NCI-H2171 treated with DMSO at 0.1 percent for 48 hours (cell line): ENCODE measurements around the gene ATP1A3.

Experiments
- DNase-seq: peaks from one replicate; lab custom pipeline; 2025; lab: John Stamatoyannopoulos, UW

ATP1A3 gene

GRCh38 chr19:42010245-42011126 is 16.5 kb upstream of the ATP1A3 start:
- peak; percentile 16 for DNase-seq

- DNase-seq = no peak
Measured at GRCh38 chr19:42006569-42006968, 12.5 kb upstream of the ATP1A3 start.

GRCh38 chr19:42005504-42005903 is 11.5 kb upstream of the ATP1A3 start:
- DNase-seq = no peak

- no peak for DNase-seq
Measured at GRCh38 chr19:42003506-42004294, 9.7 kb upstream of the ATP1A3 start.

GRCh38 chr19:41999878-42000208 is 5.8 kb upstream of the ATP1A3 start:
- DNase-seq = no peak

GRCh38 chr19:41999071-41999877 is 5.2 kb upstream of the ATP1A3 start:
- peak; percentile 68 for DNase-seq

- DNase-seq = peak; percentile 75
Measured at GRCh38 chr19:41998246-41999020, 4.4 kb upstream of the ATP1A3 start.

- DNase-seq = peak; percentile 95
Measured at GRCh38 chr19:41997851-41998229, 3.8 kb upstream of the ATP1A3 start.

GRCh38 chr19:41997121-41997850 is 3.3 kb upstream of the ATP1A3 start:
- no peak for DNase-seq

- DNase-seq = peak; percentile 22
Measured at GRCh38 chr19:41995959-41996797, 2.1 kb upstream of the ATP1A3 start.

- DNase-seq = no peak
Measured at GRCh38 chr19:41994994-41995958, 1.2 kb upstream of the ATP1A3 start.

GRCh38 chr19:41994521-41994971 is 516 bp upstream of the ATP1A3 start:
- peak; percentile 56 for DNase-seq

- DNase-seq = peak; percentile 76
Measured at GRCh38 chr19:41991925-41992569, 2.0 kb downstream of the ATP1A3 start.

- DNase-seq = no peak
Measured at GRCh38 chr19:41991025-41991424, 3.0 kb downstream of the ATP1A3 start.

- DNase-seq = no peak
Measured at GRCh38 chr19:41990615-41991014, 3.4 kb downstream of the ATP1A3 start.

GRCh38 chr19:41990028-41990427 is 4.0 kb downstream of the ATP1A3 start:
- no peak for DNase-seq

- no peak for DNase-seq
Measured at GRCh38 chr19:41988947-41989346, 5.1 kb downstream of the ATP1A3 start.
